HepG2 (cell line): ENCODE results near the gene ANKRD12. TPM values are rescaled to one million over a fixed set of nuclear protein-coding genes. Genes with fewer than 3 reads are reported as not detected.

Experiments used
- ATAC-seq: fragments of 200-7000 bp; cut with Tn5 transposase; 3 replicates; pipeline ENCODE4 v1.9.1; 2020; ENCODE audit warnings: mild to moderate bottlenecking, moderate library complexity
- BruUV-seq: library from RNA; stranded (reverse); fragments of 400-500 nt; replicated peaks from 2 replicates; lab custom pipeline; 2021; lab: Mats Ljungman, UMichigan
- CTCF ChIA-PET: fragments of 300-600 bp; formaldehyde crosslinking; extraction: SDS; loops from one replicate; lab custom pipeline; 2021; ENCODE audit warnings: low total read pairs, inconsistent platforms, low intra/inter-chr PET ratio; lab: Yijun Ruan, JAX
- POLR2A ChIA-PET: fragments of 350-600 bp; sonication (Branson Sonifier 250); formaldehyde crosslinking; loops from one replicate; lab custom pipeline; 2020; ENCODE audit warnings: antibody characterized with exemption, inconsistent platforms; lab: Yijun Ruan, JAX
- DNase-seq: peaks from one replicate; pipeline ENCODE4 v3.0.0-alpha.2; 2015; ENCODE audit warnings: low spot score
- FAIRE-seq: peaks from 3 replicates; lab custom pipeline; 2011; peaks lifted over from hg19 to GRCh38; lab: Jason Lieb, UNC
- H2AFZ ChIP-seq: one replicate; pipeline ENCODE4 v1.6.1; 2011; ENCODE audit warnings: low read length, inconsistent platforms
- H3K27ac ChIP-seq: fragments of 300-600 bp; 3 replicates; pipeline ENCODE4 v1.8.0; 2011; ENCODE audit warnings: mixed run types, mild to moderate bottlenecking, mixed read lengths, low read length, inconsistent platforms; ENCODE audit not compliant: insufficient read depth; ENCODE audit errors: extremely low read length
- H3K27me3 ChIP-seq, 2 experiments: fragments of 200-600 bp in 1 of 2; 2 replicates in 1 of 2; 3 replicates in 1 of 2; pipeline versions ENCODE4 v1.6.0 to v1.8.0; 2011; ENCODE audit warnings: low read length in 2 of 2, mild to moderate bottlenecking in 2 of 2, moderate library complexity in 2 of 2, inconsistent platforms in 1 of 2; ENCODE audit not compliant: insufficient read depth in 2 of 2, control insufficient read depth in 1 of 2
- H3K36me3 ChIP-seq, 2 experiments: fragments of 200-600 bp in 1 of 2; replicated peaks in 1 of 2; 2 replicates in 1 of 2; 3 replicates in 1 of 2; pipeline versions ENCODE4 v1.5.1 to v1.8.0; 2011; ENCODE audit warnings: low read length in 2 of 2, inconsistent platforms in 1 of 2; ENCODE audit not compliant: insufficient read depth in 2 of 2, control insufficient read depth in 1 of 2
- H3K4me1 ChIP-seq: 2 replicates; pipeline ENCODE4 v1.5.1; 2012; ENCODE audit warnings: low read length, inconsistent platforms; ENCODE audit not compliant: insufficient read depth
- H3K4me2 ChIP-seq: 2 replicates; pipeline ENCODE4 v1.6.0; 2011; ENCODE audit warnings: low read depth, low read length, inconsistent platforms
- H3K4me3 ChIP-seq, 3 experiments: fragments of 200-600 bp in 1 of 3; sonication (generic), shearing (Covaris generic) in 1 of 3; replicated peaks in 1 of 3; 2 replicates each; pipeline ENCODE4 v1.5.1; 2011 to 2016; ENCODE audit warnings: low read length in 3 of 3, inconsistent platforms in 2 of 3, low read depth in 2 of 3, mild to moderate bottlenecking in 2 of 3, control low read depth in 1 of 3, mixed read lengths in 1 of 3; ENCODE audit not compliant: insufficient read depth in 1 of 3
- H3K79me2 ChIP-seq: one replicate; pipeline ENCODE4 v1.6.1; 2011; ENCODE audit warnings: low read length, inconsistent platforms; ENCODE audit not compliant: insufficient read depth
- H3K9ac ChIP-seq: 2 replicates; pipeline ENCODE4 v1.6.0; 2011; ENCODE audit warnings: mild to moderate bottlenecking, low read depth, low read length, inconsistent platforms; ENCODE audit not compliant: insufficient read depth
- H3K9me3 ChIP-seq: 2 replicates; pipeline ENCODE4 v1.5.1; 2012; ENCODE audit warnings: mild to moderate bottlenecking, low read length
- H4K20me1 ChIP-seq: 2 replicates; pipeline ENCODE4 v1.6.0; 2011; ENCODE audit warnings: inconsistent platforms, mild to moderate bottlenecking, low read length, moderate library complexity; ENCODE audit not compliant: insufficient read depth
- ASH2L ChIP-seq: fragments of 300-600, 200-600 bp; sonication (generic); IDR thresholded peaks from 2 replicates; pipeline ENCODE4 v1.7.0; 2017; ENCODE audit warnings: low read depth, mild to moderate bottlenecking, moderate library complexity, mixed read lengths, low read length; ENCODE audit not compliant: insufficient read length
- E2F5 ChIP-seq: sonication (generic); formaldehyde crosslinking; conservative IDR thresholded peaks from 2 replicates; pipeline ENCODE4 v1.4.0; 2020; ENCODE audit warnings: missing genetic modification reagents
- GATAD2A ChIP-seq: IDR thresholded peaks from 2 replicates; pipeline ENCODE4 v1.6.1; 2016
- HMG20A ChIP-seq: IDR thresholded peaks from 2 replicates; pipeline ENCODE4 v1.6.1; 2016; ENCODE audit warnings: borderline replicate concordance
- MAFF ChIP-seq: IDR thresholded peaks from 2 replicates; pipeline ENCODE4 v1.6.1; 2011; ENCODE audit warnings: low read depth, low read length, improper control_type of control experiment
- MBNL3 ChIP-seq: fragments of 250-450 bp; sonication (Bioruptor Pico); conservative IDR thresholded peaks from 2 replicates; pipeline ENCODE4 v1.8.0; 2022; ENCODE audit warnings: mild to moderate bottlenecking, inconsistent platforms
- MXD3 ChIP-seq: IDR thresholded peaks from 2 replicates; pipeline ENCODE4 v1.6.1; 2016; ENCODE audit warnings: mild to moderate bottlenecking, missing biosample characterization, missing genetic modification reagents
- PAX8 ChIP-seq: sonication (generic); formaldehyde crosslinking; IDR thresholded peaks from 2 replicates; pipeline ENCODE4 v1.8.0; 2022; ENCODE audit warnings: mild to moderate bottlenecking, missing genetic modification reagents, borderline replicate concordance
- RAD21 ChIP-seq: fragments of 450-650 bp; formaldehyde crosslinking; IDR thresholded peaks from 2 replicates; pipeline ENCODE4 v1.5.0; 2020; ENCODE audit warnings: mild to moderate bottlenecking
- RFXANK ChIP-seq: IDR thresholded peaks from 2 replicates; pipeline ENCODE4 v1.6.1; 2016
- SAP130 ChIP-seq: IDR thresholded peaks from 2 replicates; pipeline ENCODE4 v1.6.1; 2016; ENCODE audit warnings: low read depth
- SMC3 ChIP-seq: IDR thresholded peaks from 2 replicates; pipeline ENCODE4 v1.6.1; 2011; ENCODE audit warnings: low read length, improper control_type of control experiment
- SOX13 ChIP-seq, 3 experiments: fragments of 450-650 bp in 1 of 3; sonication (generic) in 1 of 3; formaldehyde crosslinking in 1 of 3; IDR thresholded peaks in 2 of 3; conservative IDR thresholded peaks in 1 of 3; 2 replicates each; pipeline versions ENCODE4 v1.5.0 to v1.6.1; 2016 to 2020; ENCODE audit warnings: antibody characterized with exemption in 1 of 3, mild to moderate bottlenecking in 1 of 3, missing compliant biosample characterization in 1 of 3, missing genetic modification reagents in 1 of 3, moderate library complexity in 1 of 3
- TEAD3 ChIP-seq: optimal IDR thresholded peaks from 2 replicates; pipeline ENCODE3; 2016; ENCODE audit warnings: borderline replicate concordance
- ZNF121 ChIP-seq: sonication (generic); formaldehyde crosslinking; IDR thresholded peaks from 2 replicates; pipeline ENCODE4 v1.5.0; 2020; ENCODE audit warnings: mild to moderate bottlenecking, missing genetic modification reagents
- ZNF543 ChIP-seq: sonication (generic); formaldehyde crosslinking; IDR thresholded peaks from 2 replicates; pipeline ENCODE4 v1.4.0; 2020; ENCODE audit warnings: mild to moderate bottlenecking, missing genetic modification reagents
- ZNF83 ChIP-seq: sonication (generic); formaldehyde crosslinking; IDR thresholded peaks from 2 replicates; pipeline ENCODE4 v1.4.0; 2020; ENCODE audit warnings: missing genetic modification reagents, mild to moderate bottlenecking, borderline replicate concordance
- WGBS: methylation state at CpG from one replicate; pipeline ENCODE4 v1.1.6; 2017; ENCODE audit warnings: low lambda C conversion rate; 5-methylcytosine and 5-hydroxymethylcytosine counted together
- in situ Hi-C: cut with HindIII; loops from 2 replicates; pipeline ENCODE4 v1.10.0; 2017; ENCODE audit warnings: low pct_unique_long_range_greater_than_20kb; ENCODE audit not compliant: extremely low pct_ligation_motif_present
- intact Hi-C: fragments of 100-400 bp; cut with micrococcal nuclease; formaldehyde crosslinking; loops from one replicate; pipeline ENCODE4 v1.10.0; 2022; ENCODE audit not compliant: unreplicated experiment
- polyA plus RNA-seq, 8 experiments: library from polyadenylated mRNA; depleted of rRNA in 3 of 8; stranded (reverse) in 7 of 8; unstranded in 1 of 8; fragments of >200 nt; fragmentation: Illumina TruSeq in 4 of 8; extraction: Trizol in 4 of 8; gene quantifications; 2 replicates each; pipeline versions ENCODE4 v1.2.1 to v1.2.3, GENCODE V29; 2011 to 2016; ENCODE audit warnings: low read depth in 4 of 8, missing spikeins in 1 of 8, mixed read lengths in 1 of 8; ENCODE audit not compliant: insufficient read depth in 1 of 8
- total RNA-seq, 5 experiments: library from RNA; depleted of rRNA; stranded (reverse); fragments of >200 nt; fragmentation: Illumina TruSeq; extraction: Trizol; gene quantifications; 2 replicates each; pipeline ENCODE4 v1.2.3, GENCODE V29; 2016; ENCODE audit warnings: low read depth in 1 of 5

Gene ANKRD12
- total and polyA plus RNA-seq, 2 of the 13 experiments (the other 11 are each of a cell fraction or from before 2014, with no cell fraction given) = 6.0 to 23.2 TPM

GRCh38 chr18:9146224-9146623 is 9.6 kb downstream of the ANKRD12 start:
- Histone ChIP-seq H3K4me3 (no peak overlapping the region), H3K36me3 (no peaks in the 10 kb centered on the region; a peak in 1 of 5 replicates), H3K27me3 (no peaks in the 10 kb centered on the region), H3K9ac (no peak overlapping the region), H3K4me1 (peaks cover 38% of the 10 kb centered on the region), H4K20me1 (peaks cover 13% of the 10 kb centered on the region), H2AFZ (no peak overlapping the region), H3K9me3 (no peaks in the 10 kb centered on the region), H3K27ac (no peak overlapping the region), H3K79me2 (peaks cover 96% of the 10 kb centered on the region), H3K4me2 (no peak overlapping the region)
- no peak for DNase-seq
- intact Hi-C loops = no loop called here
- no peak for ATAC-seq
- ChIA-PET POLR2A (no interaction called here), CTCF (interaction anchor here (2.5 kb wide), 1 partner anchor 73 kb away, joined by 30 read pairs; no protein-coding TSS in a partner anchor)
- no TSS peak for BruUV-seq
- no peak for FAIRE-seq
- in situ Hi-C loops = no loop called here
- WGBS = 100% methylated on average over 1 of the region's 1 CpG
- TF ChIP-seq HMG20A (CRISPR knock-in tag) (no peak), ZNF121 (CRISPR knock-in tag) (peak; percentile 73), PAX8 (CRISPR knock-in tag) (no peak), RFXANK (CRISPR knock-in tag) (no peak)
- TF ChIP-seq, all 625 proteins: peak for 1

- no TSS peak for BruUV-seq
- H3K9ac ChIP-seq = no peak overlapping the region
- no peak overlapping the region for H3K4me3 ChIP-seq
- peak overlapping the region; percentile 7 for H3K27ac ChIP-seq
- no peaks in the 10 kb centered on the region; a peak in 1 of 5 replicates for H3K36me3 ChIP-seq
- DNase-seq (peak; percentile 72), ATAC-seq (peak; percentile 88), FAIRE-seq (peak; percentile 39)
- in situ Hi-C loops (no loop called here), intact Hi-C loops (loop anchor here (1.0 kb wide), 1 partner anchor 74 kb away; no protein-coding TSS in a partner anchor)
- CTCF ChIA-PET = interaction anchor here (0.7 to 2.5 kb wide), 2 partner anchors 75 to 100 kb away, joined by 3 to 30 read pairs; no protein-coding TSS in a partner anchor
- peaks cover 39% of the 10 kb centered on the region for H3K4me1 ChIP-seq
- peaks cover 95% of the 10 kb centered on the region for H3K79me2 ChIP-seq
- POLR2A ChIA-PET = interaction anchor here (0.7 to 1.0 kb wide), 3 partner anchors 11 to 76 kb away, joined by 3 to 6 read pairs (median 3); partner anchors contain the start of gene ANKRD12
- no peaks in the 10 kb centered on the region for H3K9me3 ChIP-seq
- no peak overlapping the region for H3K4me2 ChIP-seq
- peaks cover 6% of the 10 kb centered on the region for H4K20me1 ChIP-seq
- H2AFZ ChIP-seq = no peak overlapping the region
- H3K27me3 ChIP-seq = no peaks in the 10 kb centered on the region
- 71% methylated on average over 1 of the region's 1 CpG for WGBS
- TF ChIP-seq ASH2L = peak; percentile 32
- peak; percentile 32; the same call in 1 of the 2 replicates for TF ChIP-seq MAFF
- TF ChIP-seq ZNF83 (CRISPR knock-in tag) = no peak
- no peak for TF ChIP-seq SOX13 (IDR thresholded peaks at IDR 0.05)
- TF ChIP-seq SOX13 (CRISPR knock-in tag; conservative IDR thresholded peaks at IDR 0.05 in 1 of 2, IDR thresholded peaks at IDR 0.05 in 1 of 2) = 0 out of 4 replicates have a peak, but pooled peaks of 1 of the 2 experiments have one; percentile 9
- TF ChIP-seq ZNF543 (CRISPR knock-in tag) = no peak
- 0 out of 2 replicates have a peak, but pooled peaks have one; percentile 12 for TF ChIP-seq GATAD2A
- no peak for TF ChIP-seq MXD3
- TF ChIP-seq MBNL3 = no peak
- TF ChIP-seq RAD21 (CRISPR knock-in tag) = peak; percentile 81
- peak; percentile 41; the same call in 1 of the 2 replicates for TF ChIP-seq SAP130 (CRISPR knock-in tag)
- TF ChIP-seq TEAD3 (CRISPR knock-in tag) = peak; percentile 19
- no peak for TF ChIP-seq E2F5 (CRISPR knock-in tag)
- peak; percentile 77 for TF ChIP-seq SMC3
Observed at GRCh38 chr18:9147440-9148202, 11.0 kb downstream of the ANKRD12 start.
